ENCODE data around the gene STRIP1. TPM values are rescaled to one million over a fixed set of nuclear protein-coding genes. Genes with fewer than 3 reads are reported as not detected.

The STRIP1 gene
- total RNA-seq, 1 donor from 2014 or later = 77.3 TPM

DNA sequence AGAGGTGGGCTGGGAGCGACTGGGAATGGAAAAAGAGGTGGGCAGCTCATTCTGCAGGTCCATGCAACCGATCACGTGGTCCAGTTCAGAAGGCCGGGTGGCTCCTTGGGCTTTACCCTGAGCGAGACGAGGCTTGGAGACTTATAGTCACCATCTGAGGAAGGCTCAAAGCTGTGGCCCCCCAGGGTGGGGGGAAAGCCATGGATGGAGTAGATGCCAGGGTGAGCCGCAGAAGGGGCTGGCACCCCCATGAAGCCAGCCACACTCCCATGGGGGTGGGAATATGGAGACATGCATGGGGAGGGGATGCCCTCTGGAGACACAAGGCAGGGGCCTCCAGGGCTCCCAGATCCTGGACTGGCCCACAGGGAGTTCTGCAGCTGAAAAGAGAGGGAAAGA is 26.2 kb downstream of the STRIP1 start:
- ChIA-PET CTCF (interaction anchor here (0.6 to 1.8 kb wide), 9 partner anchors 10 to 461 kb away, joined by 3 to 10 read pairs (median 3); partner anchors contain the start of genes AHCYL1 and STRIP1), POLR2A (interaction anchor here (0.6 to 1.7 kb wide), 2 partner anchors 11 to 26 kb away, joined by 3 to 5 read pairs; partner anchors contain the start of gene STRIP1)
- no peak overlapping the region for H3K27ac Mint-ChIP-seq
- intact Hi-C loops (cut with micrococcal nuclease) = no loop called here
- DNase-seq (no peak), ATAC-seq (ENCODE audit: low read depth) (no peak)
- TF ChIP-seq, protein P1, sequence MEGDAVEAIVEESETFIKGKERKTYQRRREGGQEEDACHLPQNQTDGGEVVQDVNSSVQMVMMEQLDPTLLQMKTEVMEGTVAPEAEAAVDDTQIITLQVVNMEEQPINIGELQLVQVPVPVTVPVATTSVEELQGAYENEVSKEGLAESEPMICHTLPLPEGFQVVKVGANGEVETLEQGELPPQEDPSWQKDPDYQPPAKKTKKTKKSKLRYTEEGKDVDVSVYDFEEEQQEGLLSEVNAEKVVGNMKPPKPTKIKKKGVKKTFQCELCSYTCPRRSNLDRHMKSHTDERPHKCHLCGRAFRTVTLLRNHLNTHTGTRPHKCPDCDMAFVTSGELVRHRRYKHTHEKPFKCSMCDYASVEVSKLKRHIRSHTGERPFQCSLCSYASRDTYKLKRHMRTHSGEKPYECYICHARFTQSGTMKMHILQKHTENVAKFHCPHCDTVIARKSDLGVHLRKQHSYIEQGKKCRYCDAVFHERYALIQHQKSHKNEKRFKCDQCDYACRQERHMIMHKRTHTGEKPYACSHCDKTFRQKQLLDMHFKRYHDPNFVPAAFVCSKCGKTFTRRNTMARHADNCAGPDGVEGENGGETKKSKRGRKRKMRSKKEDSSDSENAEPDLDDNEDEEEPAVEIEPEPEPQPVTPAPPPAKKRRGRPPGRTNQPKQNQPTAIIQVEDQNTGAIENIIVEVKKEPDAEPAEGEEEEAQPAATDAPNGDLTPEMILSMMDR (IDR thresholded peaks at IDR 0.05) = no peak
- H3K27me3 Mint-ChIP-seq = no peaks in the 10 kb centered on the region
- no peaks in the 10 kb centered on the region for H3K4me1 Mint-ChIP-seq
- no peak overlapping the region for H3K4me3 Mint-ChIP-seq
- no peaks in the 10 kb centered on the region for H3K9me3 Mint-ChIP-seq
- H3K36me3 Mint-ChIP-seq (ENCODE audit: low read depth) = peaks cover 49% of the 10 kb centered on the region

- no peaks in the 10 kb centered on the region for H3K9me3 Mint-ChIP-seq
- peaks cover 6% of the 10 kb centered on the region for H3K27me3 Mint-ChIP-seq
- intact Hi-C loops (cut with micrococcal nuclease) = no loop called here
- no peak overlapping the region for H3K27ac Mint-ChIP-seq
- no peak for ATAC-seq (ENCODE audit: low read depth)
- H3K4me1 Mint-ChIP-seq = no peaks in the 10 kb centered on the region
- TF ChIP-seq, protein P1 (IDR thresholded peaks at IDR 0.05) = no peak
- no peak for DNase-seq
- CTCF ChIA-PET = no interaction called here
- no peak overlapping the region for H3K4me3 Mint-ChIP-seq
- peaks cover 42% of the 10 kb centered on the region for H3K36me3 Mint-ChIP-seq (ENCODE audit: low read depth)
- POLR2A ChIA-PET = no interaction called here
These were observed 26.9 kb downstream of the STRIP1 start for GRCh38 chr1:110061341-110061740.

DNA sequence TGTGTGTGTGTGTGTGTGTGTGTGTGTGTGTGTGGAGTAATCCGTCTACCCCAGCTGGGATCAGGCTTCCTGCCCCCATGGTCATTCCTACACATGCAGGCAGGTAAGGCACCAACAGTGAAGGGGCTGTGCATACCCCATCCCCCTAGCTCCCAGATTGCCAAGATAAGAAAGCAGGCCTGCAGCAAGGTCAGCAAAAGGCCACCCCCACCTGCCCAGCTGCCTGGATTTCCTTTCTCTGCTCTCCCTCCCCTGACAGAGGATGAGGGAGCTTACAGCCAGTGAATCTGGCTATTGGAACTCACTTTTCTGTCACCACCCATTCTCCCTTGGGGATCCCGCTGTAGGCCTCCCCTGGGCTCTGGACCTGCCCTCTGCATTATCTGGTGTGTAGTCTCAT is 28.2 kb downstream of the STRIP1 start:
- ChIA-PET CTCF (interaction anchor here (0.6 to 0.7 kb wide), 3 partner anchors 10 to 33 kb away, joined by 3 read pairs; no protein-coding TSS in a partner anchor), POLR2A (no interaction called here)
- Mint-ChIP-seq H3K9me3 (no peaks in the 10 kb centered on the region), H3K27me3 (peaks cover 12% of the 10 kb centered on the region), H3K27ac (no peak overlapping the region), H3K36me3 (ENCODE audit: low read depth) (peaks cover 30% of the 10 kb centered on the region), H3K4me1 (peaks cover 2% of the 10 kb centered on the region), H3K4me3 (no peak overlapping the region)
- DNase-seq (no peak), ATAC-seq (ENCODE audit: low read depth) (no peak)
- intact Hi-C loops (cut with micrococcal nuclease) = no loop called here
- TF ChIP-seq, protein P1 (IDR thresholded peaks at IDR 0.05) = no peak

- Mint-ChIP-seq H3K27ac (no peak overlapping the region), H3K27me3 (peaks cover 19% of the 10 kb centered on the region), H3K4me3 (no peak overlapping the region), H3K36me3 (ENCODE audit: low read depth) (peaks cover 18% of the 10 kb centered on the region), H3K9me3 (no peaks in the 10 kb centered on the region), H3K4me1 (peaks cover 12% of the 10 kb centered on the region)
- no peak for ATAC-seq (ENCODE audit: low read depth)
- ChIA-PET CTCF (no interaction called here), POLR2A (no interaction called here)
- intact Hi-C loops (cut with micrococcal nuclease) = no loop called here
- TF ChIP-seq, protein P1 (IDR thresholded peaks at IDR 0.05) = no peak
- DNase-seq = no peak
These were observed 29.4 kb downstream of the STRIP1 start for GRCh38 chr1:110063781-110064180.

GRCh38 chr1:110064576-110065337 is 30.3 kb downstream of the STRIP1 start:
- ATAC-seq (ENCODE audit: low read depth) (no peak), DNase-seq (no peak)
- POLR2A ChIA-PET = no interaction called here
- peaks cover 15% of the 10 kb centered on the region for H3K4me1 Mint-ChIP-seq
- no peak overlapping the region for H3K4me3 Mint-ChIP-seq
- CTCF ChIA-PET = no interaction called here
- peaks cover 22% of the 10 kb centered on the region for H3K27me3 Mint-ChIP-seq
- no peak overlapping the region for H3K27ac Mint-ChIP-seq
- peaks cover 10% of the 10 kb centered on the region for H3K36me3 Mint-ChIP-seq (ENCODE audit: low read depth)
- intact Hi-C loops (cut with micrococcal nuclease) = loop anchor here (5.0 kb wide), 1 partner anchor 38 kb away; no protein-coding TSS in a partner anchor
- TF ChIP-seq, protein P1 (IDR thresholded peaks at IDR 0.05) = no peak
- H3K9me3 Mint-ChIP-seq = no peaks in the 10 kb centered on the region

Measured in activated B cell treated with CpG ODN at 0.5 μM for 24 hours (primary cell).